Liver (tissue), 3 donors: Measurements from ENCODE around the gene SFXN5.

Experiments used
- GABPA ChIP-seq, 2 donors: IDR thresholded peaks in 1 of 2; conservative IDR thresholded peaks in 1 of 2; 2 replicates each; pipeline ENCODE4 v1.6.1; 2016; ENCODE audit warnings: antibody characterized with exemption in 2 of 2, mild to moderate bottlenecking in 1 of 2, moderate library complexity in 1 of 2
- JUND ChIP-seq, 2 donors: IDR thresholded peaks; 2 replicates each; pipeline ENCODE4 v1.6.1; 2016; ENCODE audit warnings: antibody characterized with exemption in 2 of 2
- NR2F2 ChIP-seq: IDR thresholded peaks from 2 replicates; pipeline ENCODE4 v1.6.1; 2016; ENCODE audit warnings: antibody characterized with exemption
- RAD21 ChIP-seq, 2 donors: IDR thresholded peaks; 2 replicates each; pipeline ENCODE4 v1.6.1; 2016; ENCODE audit warnings: antibody characterized with exemption in 2 of 2, mild to moderate bottlenecking in 2 of 2
- REST ChIP-seq: IDR thresholded peaks from 2 replicates; pipeline ENCODE4 v1.6.1; 2016; ENCODE audit warnings: antibody characterized with exemption, mild to moderate bottlenecking
- RXRA ChIP-seq, 2 donors: IDR thresholded peaks; 2 replicates each; pipeline ENCODE4 v1.6.1; 2017 to 2018; ENCODE audit warnings: antibody characterized with exemption in 2 of 2, mild to moderate bottlenecking in 1 of 2
- SP1 ChIP-seq: IDR thresholded peaks from 2 replicates; pipeline ENCODE4 v1.6.1; 2018; ENCODE audit warnings: antibody characterized with exemption, mild to moderate bottlenecking
- TAF1 ChIP-seq: conservative IDR thresholded peaks from 2 replicates; pipeline ENCODE4 v1.6.1; 2016; ENCODE audit warnings: antibody characterized with exemption, mild to moderate bottlenecking
- YY1 ChIP-seq: IDR thresholded peaks from 2 replicates; pipeline ENCODE4 v1.6.1; 2016; ENCODE audit warnings: antibody characterized with exemption, mild to moderate bottlenecking
- TF ChIP-seq, protein P1 (sequence below): fragments of 150-350 bp; IDR thresholded peaks from 2 replicates; pipeline ENCODE4 v1.5.1; 2017; ENCODE audit warnings: improper control_type of control experiment, low read depth, low read length; ENCODE audit not compliant: missing input control
- TF ChIP-seq, protein P2 (sequence below): IDR thresholded peaks from 2 replicates; pipeline ENCODE4 v1.6.1; 2016; ENCODE audit warnings: antibody characterized with exemption
- donor health status: healthy.
- donor health status: healthy.

DNA sequence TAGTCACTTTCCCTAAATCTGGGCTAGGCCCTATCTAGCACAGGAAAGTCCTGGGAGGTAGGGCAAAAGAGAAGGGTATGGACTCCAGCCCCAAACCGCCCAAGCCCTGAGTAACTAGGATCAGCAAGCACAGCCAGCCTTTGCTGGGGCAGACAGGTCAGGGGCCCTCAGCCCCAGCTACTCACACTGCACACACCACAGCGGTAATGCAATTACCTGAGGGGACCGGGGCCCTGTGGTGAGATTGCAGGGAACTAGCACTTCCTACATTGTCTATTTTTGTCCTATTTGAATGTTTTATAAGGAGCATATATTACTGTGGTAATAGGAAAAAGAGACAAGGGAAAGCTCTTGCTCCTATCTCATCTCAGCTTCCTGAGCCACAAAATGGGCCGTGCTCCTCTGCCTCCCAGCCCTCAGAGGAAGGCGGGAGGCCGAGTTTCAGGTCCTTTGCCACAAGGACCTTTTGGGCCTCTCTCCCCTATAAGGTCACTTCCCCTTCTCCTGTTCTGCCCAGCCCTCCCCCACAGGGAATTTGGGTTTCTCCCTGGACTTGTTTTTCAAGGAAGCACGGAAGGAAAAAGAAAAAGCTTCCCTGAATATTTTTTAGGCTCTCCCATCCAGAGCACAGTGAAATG lies 20.8 kb upstream of the SFXN5 start:
- TF ChIP-seq, protein P1, sequence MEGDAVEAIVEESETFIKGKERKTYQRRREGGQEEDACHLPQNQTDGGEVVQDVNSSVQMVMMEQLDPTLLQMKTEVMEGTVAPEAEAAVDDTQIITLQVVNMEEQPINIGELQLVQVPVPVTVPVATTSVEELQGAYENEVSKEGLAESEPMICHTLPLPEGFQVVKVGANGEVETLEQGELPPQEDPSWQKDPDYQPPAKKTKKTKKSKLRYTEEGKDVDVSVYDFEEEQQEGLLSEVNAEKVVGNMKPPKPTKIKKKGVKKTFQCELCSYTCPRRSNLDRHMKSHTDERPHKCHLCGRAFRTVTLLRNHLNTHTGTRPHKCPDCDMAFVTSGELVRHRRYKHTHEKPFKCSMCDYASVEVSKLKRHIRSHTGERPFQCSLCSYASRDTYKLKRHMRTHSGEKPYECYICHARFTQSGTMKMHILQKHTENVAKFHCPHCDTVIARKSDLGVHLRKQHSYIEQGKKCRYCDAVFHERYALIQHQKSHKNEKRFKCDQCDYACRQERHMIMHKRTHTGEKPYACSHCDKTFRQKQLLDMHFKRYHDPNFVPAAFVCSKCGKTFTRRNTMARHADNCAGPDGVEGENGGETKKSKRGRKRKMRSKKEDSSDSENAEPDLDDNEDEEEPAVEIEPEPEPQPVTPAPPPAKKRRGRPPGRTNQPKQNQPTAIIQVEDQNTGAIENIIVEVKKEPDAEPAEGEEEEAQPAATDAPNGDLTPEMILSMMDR: no peak
- TF ChIP-seq SP1 (no peak), TAF1 (no peak), YY1 (no peak), JUND (IDR thresholded peaks at IDR 0.05) (no peak), GABPA (IDR thresholded peaks at IDR 0.05 in 1 of 2, conservative IDR thresholded peaks at IDR 0.05 in 1 of 2) (no peak), RXRA (IDR thresholded peaks at IDR 0.05) (no peak), RAD21 (IDR thresholded peaks at IDR 0.05) (no peak), REST (no peak), NR2F2 (no peak)
- TF ChIP-seq, protein P2, sequence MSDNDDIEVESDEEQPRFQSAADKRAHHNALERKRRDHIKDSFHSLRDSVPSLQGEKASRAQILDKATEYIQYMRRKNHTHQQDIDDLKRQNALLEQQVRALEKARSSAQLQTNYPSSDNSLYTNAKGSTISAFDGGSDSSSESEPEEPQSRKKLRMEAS: no peak
